A172 (cell line): ENCODE measurements around the gene USPL1. TPM values are rescaled to one million over a fixed set of nuclear protein-coding genes. Genes with fewer than 3 reads are reported as not detected.

Experiments
- DNase-seq: peaks from one replicate; pipeline ENCODE4 v3.0.0-alpha.2; 2015; ENCODE audit warnings: low spot score
- total RNA-seq: library from RNA; depleted of rRNA; stranded (reverse); fragments of >200 nt; shearing (Covaris generic); gene quantifications from 2 replicates; pipeline ENCODE4 v1.2.3, GENCODE V29; 2014; rRNA removed

Gene USPL1
- total RNA-seq, 1 experiment from 2014 or later = 17.0 TPM

DNA sequence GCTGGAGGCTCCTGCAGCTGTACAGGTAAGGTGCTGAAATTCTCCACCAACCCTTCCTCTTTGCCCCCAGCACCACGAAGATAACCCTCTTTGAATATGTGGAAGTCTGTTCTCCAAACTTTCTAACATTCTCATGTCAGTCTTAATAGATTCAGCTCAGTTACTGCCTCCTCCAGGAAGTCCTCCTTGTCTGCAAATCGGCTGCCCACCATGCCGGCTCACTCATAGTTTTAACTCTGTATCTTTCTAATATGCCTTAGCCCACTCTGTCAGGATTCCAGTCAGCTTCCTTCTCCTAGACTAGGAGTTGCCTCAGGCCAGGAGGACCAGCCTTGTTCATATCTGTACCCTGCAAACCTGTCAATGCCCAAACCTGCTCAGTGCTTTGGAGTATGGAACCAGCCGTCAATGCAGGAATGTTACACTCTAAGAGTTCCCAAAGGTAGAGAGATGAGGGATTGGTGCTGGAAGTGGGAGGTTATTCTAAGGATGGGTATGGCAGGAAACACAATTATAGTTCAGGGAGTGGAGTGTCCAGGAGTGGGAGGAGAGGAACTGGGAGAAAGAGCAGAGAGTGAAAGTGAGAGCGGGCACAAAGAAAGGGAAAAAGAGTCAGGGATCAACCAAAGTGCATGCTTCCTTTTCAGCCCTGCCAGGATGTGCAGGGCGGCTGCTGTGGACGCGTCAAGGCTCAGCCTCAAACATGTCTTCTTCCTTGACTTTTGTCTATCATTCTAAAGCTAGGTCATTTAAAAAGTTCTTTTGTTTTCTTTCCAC is 79.6 kb downstream of the USPL1 start:
- DNase-seq = no peak

DNA sequence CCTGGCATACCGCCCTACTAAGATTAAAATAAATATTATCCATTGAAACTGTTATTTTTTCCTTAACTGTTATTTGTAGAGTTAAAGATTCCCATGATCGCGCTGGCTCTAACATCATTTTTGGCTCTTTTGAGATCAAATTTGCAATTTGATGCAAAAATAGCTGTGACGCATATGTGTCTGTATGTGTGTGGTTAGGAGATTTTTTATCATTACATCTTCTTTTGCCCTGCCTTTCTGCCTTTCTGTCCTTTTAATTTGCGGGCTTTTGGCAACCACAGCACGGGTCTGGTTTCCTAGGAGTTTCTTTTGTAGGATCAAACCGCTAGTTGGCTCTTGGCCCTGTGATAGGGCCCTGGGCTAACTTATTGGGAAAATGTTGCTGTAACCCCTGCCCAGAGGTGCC is 80.3 kb downstream of the USPL1 start:
- DNase-seq = no peak

GRCh38 chr13:30698488-30699005 is 80.8 kb downstream of the USPL1 start:
- no peak for DNase-seq

- DNase-seq = no peak
These were observed 82.6 kb downstream of the USPL1 start for GRCh38 chr13:30700364-30700763.

- no peak for DNase-seq
These were observed 84.3 kb downstream of the USPL1 start for GRCh38 chr13:30702006-30702405.

- DNase-seq = no peak
These were observed 86.9 kb downstream of the USPL1 start for GRCh38 chr13:30704596-30704995.

GRCh38 chr13:30705680-30706079 is 88.0 kb downstream of the USPL1 start:
- no peak for DNase-seq

DNA sequence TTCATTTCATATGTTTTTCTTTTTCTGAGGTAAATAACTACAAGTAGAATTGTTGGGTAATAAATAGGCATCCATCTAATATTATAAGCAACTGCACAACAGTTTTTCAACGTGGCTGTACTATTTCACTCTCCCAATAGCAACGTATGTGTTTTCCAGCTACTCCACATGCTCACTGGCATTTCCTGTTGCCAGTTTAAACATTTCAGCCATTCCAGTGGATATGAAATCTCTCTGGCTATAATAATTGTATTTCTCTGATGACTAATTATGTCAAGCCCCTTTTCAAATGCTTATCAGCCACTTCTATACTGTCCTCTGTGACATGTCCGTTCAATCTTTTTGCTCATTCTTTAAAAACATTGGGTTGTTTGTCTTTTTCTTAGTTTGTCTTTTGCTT is 90.8 kb downstream of the USPL1 start:
- DNase-seq = peak; percentile 19

Other genes with a start within 250 kb of the USPL1 start
- not detected in 2 replicates for gene UBE2L5, start 195.4 kb upstream of the USPL1 start, total RNA-seq
- gene HMGB1, start 152.0 kb upstream of the USPL1 start, total RNA-seq = 831 and 1,184 TPM in 2 replicates
- gene ALOX5AP, start 117.6 kb downstream of the USPL1 start, total RNA-seq = not detected in 2 replicates